Measurements from ENCODE around the gene EEFSEC. TPM values are rescaled to one million over a fixed set of nuclear protein-coding genes. Genes with fewer than 3 reads are reported as not detected.

Gene EEFSEC, protein sequence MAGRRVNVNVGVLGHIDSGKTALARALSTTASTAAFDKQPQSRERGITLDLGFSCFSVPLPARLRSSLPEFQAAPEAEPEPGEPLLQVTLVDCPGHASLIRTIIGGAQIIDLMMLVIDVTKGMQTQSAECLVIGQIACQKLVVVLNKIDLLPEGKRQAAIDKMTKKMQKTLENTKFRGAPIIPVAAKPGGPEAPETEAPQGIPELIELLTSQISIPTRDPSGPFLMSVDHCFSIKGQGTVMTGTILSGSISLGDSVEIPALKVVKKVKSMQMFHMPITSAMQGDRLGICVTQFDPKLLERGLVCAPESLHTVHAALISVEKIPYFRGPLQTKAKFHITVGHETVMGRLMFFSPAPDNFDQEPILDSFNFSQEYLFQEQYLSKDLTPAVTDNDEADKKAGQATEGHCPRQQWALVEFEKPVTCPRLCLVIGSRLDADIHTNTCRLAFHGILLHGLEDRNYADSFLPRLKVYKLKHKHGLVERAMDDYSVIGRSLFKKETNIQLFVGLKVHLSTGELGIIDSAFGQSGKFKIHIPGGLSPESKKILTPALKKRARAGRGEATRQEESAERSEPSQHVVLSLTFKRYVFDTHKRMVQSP
- 21.4 TPM for polyA plus RNA-seq (2012; ENCODE audit: insufficient read depth, insufficient read length)

GRCh38 chr3:128153156-128154041 lies at the start of gene EEFSEC:
Gene EEFSEC, plus strand, starts transcription at chr3:128153481. Its CDS starts 27 bp downstream, at chr3:128153508.
- H3K4me3 ChIP-seq (ENCODE audit: low read length): peak within 1 kb of the TSS; percentile 71
- DNase-seq (ENCODE audit: low read depth, low spot score): no peak

GRCh38 chr3:128107834-128108233 lies 45.4 kb upstream of the EEFSEC start:
- no peak for DNase-seq (ENCODE audit: low read depth, low spot score)
- H3K4me3 ChIP-seq (ENCODE audit: low read length): no peak overlapping the region

DNA sequence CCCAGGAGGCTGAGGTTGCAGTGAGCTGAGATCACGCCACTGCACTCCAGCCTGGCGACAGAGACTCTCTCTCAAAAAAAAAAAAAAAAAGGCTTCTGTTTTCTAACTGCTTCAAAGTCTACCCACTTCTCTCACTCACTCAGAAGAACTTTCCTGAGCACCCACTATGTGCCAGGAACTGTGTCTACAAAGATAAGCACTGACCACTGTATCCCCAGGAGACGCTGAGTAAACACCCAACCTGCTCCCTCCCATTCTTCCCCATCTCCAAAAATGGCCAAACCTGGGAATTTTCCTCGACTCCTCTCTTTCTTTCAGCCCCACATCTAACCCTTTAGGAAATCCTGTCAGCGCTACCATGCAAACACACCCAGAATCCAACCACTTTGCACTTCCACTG lies 42.1 kb upstream of the EEFSEC start:
- no peak for DNase-seq (ENCODE audit: low read depth, low spot score)
- H3K4me3 ChIP-seq (ENCODE audit: low read length): no peak overlapping the region

DNA sequence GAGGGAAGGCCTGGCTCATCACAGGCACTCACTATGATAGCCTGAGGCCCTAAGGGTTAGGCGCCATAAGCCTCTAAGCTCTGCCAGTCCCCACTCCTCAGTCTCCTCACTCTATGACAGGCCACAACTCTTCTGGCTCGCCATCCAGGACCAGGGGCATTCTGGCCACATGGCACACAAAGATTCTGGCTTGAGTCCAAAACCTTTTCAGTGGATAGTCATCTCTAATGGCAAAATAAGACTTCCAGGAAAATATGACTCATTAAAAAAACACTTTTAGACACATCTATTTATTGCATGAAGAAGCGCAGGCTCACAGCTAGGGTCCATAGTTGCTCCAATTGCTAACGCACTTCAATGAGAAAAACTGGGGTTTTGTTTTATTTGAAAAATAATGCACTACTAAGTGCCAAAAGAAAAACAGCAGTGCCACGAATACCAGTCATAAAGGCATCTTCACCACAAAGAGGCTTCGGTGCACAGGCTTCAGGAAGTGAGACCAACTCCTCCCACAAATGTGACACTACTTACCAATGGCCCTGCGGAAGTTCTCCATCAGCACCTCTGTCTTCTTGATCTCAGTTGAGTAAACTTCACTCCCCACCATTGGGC lies 40.8 kb upstream of the EEFSEC start:
- DNase-seq (ENCODE audit: low read depth, low spot score): peak; percentile 63
- H3K4me3 ChIP-seq (ENCODE audit: low read length): no peak overlapping the region

GRCh38 chr3:128113817-128114794 lies 39.2 kb upstream of the EEFSEC start:
- peak overlapping the region; percentile 3; the same call in 1 of the 2 replicates for H3K4me3 ChIP-seq (ENCODE audit: low read length)
- DNase-seq (ENCODE audit: low read depth, low spot score): peak; percentile 41

DNA sequence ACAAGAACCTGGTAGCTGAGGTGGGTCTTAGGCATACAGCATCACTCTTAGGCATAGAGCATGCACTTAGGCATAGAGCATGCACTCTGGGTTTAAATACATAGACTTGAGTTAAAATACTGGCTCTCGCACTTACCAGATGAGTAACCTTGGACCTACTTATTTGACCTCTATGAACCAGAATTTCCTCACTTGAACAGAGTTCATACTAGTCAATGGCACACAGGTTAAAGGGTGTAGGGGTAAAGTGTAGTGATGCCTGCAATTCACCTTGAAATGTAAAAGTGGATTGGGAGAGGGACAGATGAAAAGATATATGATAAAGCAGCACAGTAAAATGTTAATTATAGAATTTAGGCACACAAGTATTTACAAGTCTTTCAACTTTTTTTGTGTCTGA lies 31.3 kb upstream of the EEFSEC start:
- DNase-seq (ENCODE audit: low read depth, low spot score): no peak
- H3K4me3 ChIP-seq (ENCODE audit: low read length): no peak overlapping the region

DNA sequence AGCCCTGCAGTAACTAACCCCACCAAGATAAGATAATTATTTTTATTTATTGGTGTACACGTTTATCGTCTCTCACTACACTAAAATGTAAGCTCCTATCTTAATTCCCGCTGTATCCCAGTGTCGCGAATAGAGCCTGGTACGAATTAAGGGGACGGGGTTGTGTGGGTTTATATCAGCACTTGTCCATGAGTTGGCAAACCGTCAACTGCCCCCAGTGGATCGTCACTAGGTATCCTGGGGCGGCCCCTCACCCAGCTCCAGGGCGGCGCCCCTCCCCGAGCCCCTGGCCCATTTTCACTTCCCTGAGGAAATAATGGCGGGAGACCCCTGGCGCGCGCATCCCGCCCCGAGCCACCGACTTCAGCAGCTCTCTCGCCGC lies 30.1 kb upstream of the EEFSEC start:
- no peak for DNase-seq (ENCODE audit: low read depth, low spot score)
- H3K4me3 ChIP-seq (ENCODE audit: low read length): peak overlapping the region; percentile 94

DNA sequence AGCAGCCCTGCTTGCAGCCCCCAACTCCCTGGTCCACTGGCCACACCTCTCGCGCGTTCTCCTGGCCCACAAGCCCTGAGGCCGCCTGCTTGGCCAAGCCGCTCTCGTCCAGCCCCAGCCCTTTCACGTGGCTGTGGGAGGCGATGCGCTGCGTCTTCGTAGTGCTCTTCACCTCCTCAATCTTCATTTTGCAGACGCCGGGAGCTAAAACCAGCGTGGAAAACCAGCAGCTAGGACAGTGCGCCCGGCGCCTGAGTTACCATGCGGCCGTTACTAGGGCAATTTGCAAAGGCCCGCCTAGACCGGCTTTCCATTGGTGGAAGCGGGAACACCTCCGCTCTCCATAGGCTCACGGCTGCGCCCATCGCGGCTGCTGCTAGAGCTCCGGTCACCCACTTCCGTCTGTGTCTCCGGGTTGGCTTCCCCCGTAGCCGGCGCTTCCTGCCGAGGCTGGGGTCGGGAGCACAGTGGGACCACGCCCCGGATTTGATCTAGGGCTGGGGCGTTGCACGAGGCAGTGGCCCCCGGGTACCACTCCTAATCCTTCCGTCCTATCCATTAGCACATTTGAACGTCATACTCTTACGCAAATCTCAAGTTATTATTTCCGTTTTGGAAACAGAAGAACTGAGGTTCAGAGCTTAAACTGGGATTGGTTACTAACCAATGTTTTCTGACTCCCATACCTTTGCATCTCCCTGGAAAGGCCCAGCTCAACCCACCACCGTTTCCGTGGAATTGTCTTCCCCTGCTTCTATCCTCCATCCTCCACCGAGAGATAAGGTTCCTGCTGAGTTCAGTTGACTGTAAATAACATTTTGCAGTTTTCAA lies 29.5 kb upstream of the EEFSEC start, which contains the start of gene RUVBL1:
TSS of gene RUVBL1 (minus strand) at position 275 of the 831 bp plus-strand sequence. CDS start at position 187, 88 bp downstream.
- peak; percentile 97 for DNase-seq (ENCODE audit: low read depth, low spot score)
- H3K4me3 ChIP-seq (ENCODE audit: low read length): peak within 1 kb of the TSS; percentile 94

DNA sequence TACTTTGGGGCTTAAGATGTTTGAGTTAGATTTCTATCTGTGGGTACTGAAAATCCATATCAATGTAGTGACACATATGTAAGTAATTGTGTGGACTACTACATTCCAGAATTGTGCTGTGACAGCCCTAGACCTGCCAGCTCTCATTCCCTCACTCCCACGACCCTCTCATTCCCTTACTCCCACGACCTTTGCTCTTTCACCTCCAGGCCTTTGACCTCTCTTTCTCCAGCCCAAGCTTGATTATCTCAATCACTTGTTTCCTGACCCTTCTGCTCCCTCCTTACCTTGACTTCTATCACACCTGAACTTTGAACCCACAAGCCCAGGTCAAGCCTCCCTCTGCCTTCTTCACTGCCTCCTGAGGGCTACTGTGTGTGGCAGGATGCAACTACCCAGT lies 26.0 kb upstream of the EEFSEC start:
- DNase-seq (ENCODE audit: low read depth, low spot score): no peak
- H3K4me3 ChIP-seq (ENCODE audit: low read length): no peak overlapping the region

DNA sequence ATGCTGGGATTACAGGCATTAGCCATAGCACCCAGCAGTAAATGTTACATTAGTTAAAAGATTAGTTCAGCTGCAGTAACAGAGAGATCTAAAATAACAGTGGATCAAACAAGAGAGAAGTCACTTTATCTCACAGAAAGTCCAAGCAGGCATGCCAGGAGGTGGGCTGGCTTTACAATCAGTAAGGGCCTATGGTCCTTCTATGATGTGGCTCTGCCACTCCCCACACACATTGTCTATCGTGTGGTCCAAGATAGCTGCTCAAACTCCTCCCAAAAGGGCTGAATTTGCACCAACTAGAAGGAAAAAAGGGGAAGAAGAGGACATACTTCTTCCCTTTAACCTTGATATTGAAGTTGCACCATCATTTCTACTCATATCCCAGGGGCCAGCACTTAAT lies 25.0 kb upstream of the EEFSEC start:
- no peak overlapping the region for H3K4me3 ChIP-seq (ENCODE audit: low read length)
- DNase-seq (ENCODE audit: low read depth, low spot score): no peak

- DNase-seq (ENCODE audit: low read depth, low spot score): no peak
- no peak overlapping the region for H3K4me3 ChIP-seq (ENCODE audit: low read length)
These were observed 21.2 kb upstream of the EEFSEC start for GRCh38 chr3:128131897-128132646.

GRCh38 chr3:128133273-128133883 lies 19.9 kb upstream of the EEFSEC start:
- H3K4me3 ChIP-seq (ENCODE audit: low read length): no peak overlapping the region
- peak; percentile 44 for DNase-seq (ENCODE audit: low read depth, low spot score)

GRCh38 chr3:128143496-128143895 lies 9.8 kb upstream of the EEFSEC start:
- DNase-seq (ENCODE audit: low read depth, low spot score): no peak
- no peak overlapping the region for H3K4me3 ChIP-seq (ENCODE audit: low read length)

DNA sequence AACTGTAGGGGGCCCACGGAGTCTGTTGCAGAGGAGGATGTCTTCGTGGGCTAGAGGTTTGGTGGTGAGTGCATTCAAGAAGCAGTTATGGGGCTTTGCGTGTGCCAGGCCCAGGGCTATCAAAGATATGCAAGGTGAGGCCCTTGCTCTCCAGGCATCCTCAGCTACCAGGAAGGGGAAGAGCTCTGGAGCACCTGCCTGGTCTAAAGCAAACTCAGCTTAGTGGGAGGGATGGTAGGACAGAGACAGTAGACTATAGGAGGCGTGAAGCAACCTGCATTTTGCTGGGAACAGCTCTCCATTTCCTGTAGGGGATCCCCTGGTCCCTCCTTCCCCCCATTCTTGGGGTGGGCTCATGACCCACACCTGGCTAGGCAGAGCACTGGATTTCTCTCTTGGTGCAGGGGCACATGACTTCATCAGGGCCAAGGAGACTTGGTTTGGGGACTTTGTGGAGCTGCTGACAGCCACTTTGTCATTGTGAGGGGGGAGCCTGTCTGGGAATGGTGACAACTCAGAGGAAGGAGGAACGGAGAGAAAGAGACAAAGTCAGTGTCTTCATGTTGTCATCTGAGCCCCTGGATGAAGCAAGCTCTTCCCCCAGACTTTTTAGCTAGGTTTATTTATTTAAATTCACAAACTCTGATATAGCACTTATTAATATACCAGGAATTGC lies 8.6 kb upstream of the EEFSEC start:
- H3K4me3 ChIP-seq (ENCODE audit: low read length): no peak overlapping the region
- DNase-seq (ENCODE audit: low read depth, low spot score): no peak

DNA sequence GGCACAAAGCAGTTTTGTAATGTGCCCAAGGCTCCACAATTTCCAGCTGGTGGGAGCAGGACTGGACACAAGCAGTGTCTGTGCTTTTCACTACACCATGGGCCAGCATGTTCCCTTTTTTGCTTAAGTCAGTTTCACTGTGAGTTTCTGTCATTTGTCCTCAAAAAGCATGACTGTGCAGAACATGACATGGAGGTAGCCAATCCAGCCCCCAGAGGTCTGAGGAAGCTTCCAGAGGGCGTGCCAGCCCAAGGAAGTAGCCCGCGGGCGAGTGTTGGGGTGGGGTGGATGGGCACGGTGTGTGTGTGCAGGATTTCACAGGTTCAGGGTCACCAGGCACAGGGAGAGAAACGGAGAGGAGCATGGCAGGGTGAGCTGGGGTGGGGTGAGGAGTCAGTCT lies 8.0 kb upstream of the EEFSEC start:
- no peak overlapping the region for H3K4me3 ChIP-seq (ENCODE audit: low read length)

GRCh38 chr3:128146201-128146600 lies 7.1 kb upstream of the EEFSEC start:
- no peak for DNase-seq (ENCODE audit: low read depth, low spot score)
- no peak overlapping the region for H3K4me3 ChIP-seq (ENCODE audit: low read length)

More for the DNA sequence above, 8.0 kb upstream of the EEFSEC start:
- no peak for DNase-seq (ENCODE audit: low read depth, low spot score)
